GM12801 (cell line): ENCODE results near the gene RAP2A.

Source experiments
- TF ChIP-seq, protein P1 (sequence below): IDR thresholded peaks from one replicate; pipeline ENCODE4 v1.5.1; 2011; ENCODE audit warnings: control low read depth; ENCODE audit not compliant: insufficient read length; ENCODE audit errors: extremely low read depth

RAP2A gene

GRCh38 chr13:97512732-97513131, 78.8 kb downstream of the RAP2A start:
- TF ChIP-seq, protein P1, sequence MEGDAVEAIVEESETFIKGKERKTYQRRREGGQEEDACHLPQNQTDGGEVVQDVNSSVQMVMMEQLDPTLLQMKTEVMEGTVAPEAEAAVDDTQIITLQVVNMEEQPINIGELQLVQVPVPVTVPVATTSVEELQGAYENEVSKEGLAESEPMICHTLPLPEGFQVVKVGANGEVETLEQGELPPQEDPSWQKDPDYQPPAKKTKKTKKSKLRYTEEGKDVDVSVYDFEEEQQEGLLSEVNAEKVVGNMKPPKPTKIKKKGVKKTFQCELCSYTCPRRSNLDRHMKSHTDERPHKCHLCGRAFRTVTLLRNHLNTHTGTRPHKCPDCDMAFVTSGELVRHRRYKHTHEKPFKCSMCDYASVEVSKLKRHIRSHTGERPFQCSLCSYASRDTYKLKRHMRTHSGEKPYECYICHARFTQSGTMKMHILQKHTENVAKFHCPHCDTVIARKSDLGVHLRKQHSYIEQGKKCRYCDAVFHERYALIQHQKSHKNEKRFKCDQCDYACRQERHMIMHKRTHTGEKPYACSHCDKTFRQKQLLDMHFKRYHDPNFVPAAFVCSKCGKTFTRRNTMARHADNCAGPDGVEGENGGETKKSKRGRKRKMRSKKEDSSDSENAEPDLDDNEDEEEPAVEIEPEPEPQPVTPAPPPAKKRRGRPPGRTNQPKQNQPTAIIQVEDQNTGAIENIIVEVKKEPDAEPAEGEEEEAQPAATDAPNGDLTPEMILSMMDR, result no peak

DNA sequence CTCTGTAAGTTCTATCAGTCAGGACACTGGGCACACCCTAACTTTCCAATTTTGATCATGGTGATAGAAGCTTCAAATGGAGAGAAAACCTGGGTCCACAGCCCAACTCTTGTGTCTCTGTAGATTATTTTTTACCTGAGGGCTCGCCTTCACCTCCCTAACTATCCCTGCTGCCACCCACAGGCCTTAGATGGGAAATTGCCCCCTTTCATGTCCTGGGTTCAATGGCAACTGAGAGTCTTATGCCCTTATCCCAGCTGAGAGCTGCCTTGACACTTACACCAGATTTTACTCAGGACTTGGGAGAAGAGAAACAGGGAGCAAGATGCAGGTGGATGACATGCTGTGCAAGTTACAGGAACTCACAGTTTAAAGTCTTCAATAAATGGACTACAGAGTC, 81.7 kb downstream of the RAP2A start:
- TF ChIP-seq, protein P1, result no peak

DNA sequence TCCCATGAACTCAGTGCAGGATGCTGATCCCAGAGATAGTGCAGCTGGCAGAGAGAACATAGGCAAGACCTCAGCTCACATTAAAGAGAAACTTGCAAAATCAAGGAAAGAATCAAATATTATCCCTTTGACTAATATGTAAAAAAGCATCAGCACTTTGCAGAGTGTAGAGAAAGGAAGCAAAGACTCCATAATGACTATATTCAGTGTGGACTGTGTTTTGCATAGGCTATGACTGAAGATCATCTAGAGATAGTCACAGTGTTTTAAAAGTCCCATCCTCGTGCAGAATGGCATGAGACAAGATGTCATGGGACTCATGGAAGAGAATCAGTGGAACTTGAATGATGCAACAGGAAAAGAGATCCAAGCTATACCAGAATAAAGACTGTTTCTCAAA, 84.0 kb downstream of the RAP2A start:
- TF ChIP-seq, protein P1, result no peak
